ENCODE measurements around the gene XYLB. TPM values are rescaled to one million over a fixed set of nuclear protein-coding genes. Genes with fewer than 3 reads are reported as not detected.

Gene XYLB
- total RNA-seq, 3 donors from 2014 or later (not counting 1 experiment from before 2014, with no cell fraction given), result 1.6 to 3.7 (median 2.4) TPM

DNA sequence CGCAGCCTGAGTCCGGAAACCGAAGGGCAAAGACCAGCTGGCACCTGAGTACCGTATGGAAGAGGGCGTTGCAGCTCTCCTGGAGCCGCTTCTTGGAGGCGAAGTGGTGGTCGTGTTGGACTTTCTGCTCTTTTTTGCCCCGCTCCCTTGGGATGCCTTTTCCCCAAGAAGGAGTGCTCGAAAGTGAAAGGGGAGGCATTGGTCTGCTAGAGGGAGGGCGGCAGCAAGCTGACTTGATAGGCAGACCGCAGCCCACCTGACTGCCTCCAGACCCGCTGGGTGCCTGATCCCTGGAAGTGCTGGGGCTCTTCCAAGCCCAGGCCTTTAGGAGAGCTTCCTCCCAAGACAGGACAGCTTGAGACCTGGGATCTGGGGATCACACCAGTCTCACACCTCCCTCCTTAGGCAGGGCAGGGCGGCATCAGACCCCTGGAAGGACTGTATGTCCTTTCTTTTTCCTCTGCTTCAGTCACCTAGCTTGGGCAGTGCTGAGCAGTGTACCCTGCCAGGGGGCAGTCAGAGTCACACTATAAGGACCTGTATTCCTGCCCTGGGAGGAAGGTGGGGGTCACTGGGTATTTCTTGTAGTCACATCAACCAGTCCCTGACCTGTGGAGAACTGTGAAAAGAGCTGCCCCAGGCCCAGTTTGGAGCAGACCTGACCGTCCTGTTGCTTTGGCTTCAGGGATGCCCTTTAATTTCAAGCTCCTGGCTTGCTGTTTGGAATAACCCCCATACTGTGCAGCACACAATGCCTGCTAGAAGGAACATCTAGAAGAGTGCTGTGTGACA lies 109.2 kb downstream of the XYLB start:
- DNase-seq (no peak), ATAC-seq (peak in 1 of 3 donors; percentile 7)
- TF ChIP-seq, protein P1, sequence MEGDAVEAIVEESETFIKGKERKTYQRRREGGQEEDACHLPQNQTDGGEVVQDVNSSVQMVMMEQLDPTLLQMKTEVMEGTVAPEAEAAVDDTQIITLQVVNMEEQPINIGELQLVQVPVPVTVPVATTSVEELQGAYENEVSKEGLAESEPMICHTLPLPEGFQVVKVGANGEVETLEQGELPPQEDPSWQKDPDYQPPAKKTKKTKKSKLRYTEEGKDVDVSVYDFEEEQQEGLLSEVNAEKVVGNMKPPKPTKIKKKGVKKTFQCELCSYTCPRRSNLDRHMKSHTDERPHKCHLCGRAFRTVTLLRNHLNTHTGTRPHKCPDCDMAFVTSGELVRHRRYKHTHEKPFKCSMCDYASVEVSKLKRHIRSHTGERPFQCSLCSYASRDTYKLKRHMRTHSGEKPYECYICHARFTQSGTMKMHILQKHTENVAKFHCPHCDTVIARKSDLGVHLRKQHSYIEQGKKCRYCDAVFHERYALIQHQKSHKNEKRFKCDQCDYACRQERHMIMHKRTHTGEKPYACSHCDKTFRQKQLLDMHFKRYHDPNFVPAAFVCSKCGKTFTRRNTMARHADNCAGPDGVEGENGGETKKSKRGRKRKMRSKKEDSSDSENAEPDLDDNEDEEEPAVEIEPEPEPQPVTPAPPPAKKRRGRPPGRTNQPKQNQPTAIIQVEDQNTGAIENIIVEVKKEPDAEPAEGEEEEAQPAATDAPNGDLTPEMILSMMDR (IDR thresholded peaks at IDR 0.05), result no peak
- Mint-ChIP-seq H3K27ac (no peak overlapping the region), H3K27me3 (ENCODE audit: low read depth in 2 of 2) (peaks cover 6 to 12% of the 10 kb centered on the region in 2 donors), H3K4me3 (peak overlapping the region; percentile 95), H3K36me3 (no peaks in the 10 kb centered on the region), H3K9me3 (no peaks in the 10 kb centered on the region), H3K4me1 (peaks cover 11 to 19% of the 10 kb centered on the region in 2 donors)
- intact Hi-C loops (cut with micrococcal nuclease), result no loop called here
- peaks cover 24% of the 10 kb centered on the region for H3K4me1 ChIP-seq (ENCODE audit: control insufficient read depth, insufficient read depth, low read length)
- WGBS (ENCODE audit: insufficient coverage), result 13% methylated on average over 15 of the region's 15 CpGs
- H3K9me3 ChIP-seq (ENCODE audit: control insufficient read depth, insufficient read depth, low read length), result no peaks in the 10 kb centered on the region
- no peak overlapping the region for H3K27ac ChIP-seq (ENCODE audit: low read length)
- peaks cover 3% of the 10 kb centered on the region for H3K27me3 ChIP-seq (ENCODE audit: control insufficient read depth, insufficient read depth, low read length)
- no peaks in the 10 kb centered on the region for H3K36me3 ChIP-seq (ENCODE audit: control insufficient read depth, insufficient read depth, low read length)
- peak overlapping the region; percentile 44 for H3K4me3 ChIP-seq (ENCODE audit: low read length)

DNA sequence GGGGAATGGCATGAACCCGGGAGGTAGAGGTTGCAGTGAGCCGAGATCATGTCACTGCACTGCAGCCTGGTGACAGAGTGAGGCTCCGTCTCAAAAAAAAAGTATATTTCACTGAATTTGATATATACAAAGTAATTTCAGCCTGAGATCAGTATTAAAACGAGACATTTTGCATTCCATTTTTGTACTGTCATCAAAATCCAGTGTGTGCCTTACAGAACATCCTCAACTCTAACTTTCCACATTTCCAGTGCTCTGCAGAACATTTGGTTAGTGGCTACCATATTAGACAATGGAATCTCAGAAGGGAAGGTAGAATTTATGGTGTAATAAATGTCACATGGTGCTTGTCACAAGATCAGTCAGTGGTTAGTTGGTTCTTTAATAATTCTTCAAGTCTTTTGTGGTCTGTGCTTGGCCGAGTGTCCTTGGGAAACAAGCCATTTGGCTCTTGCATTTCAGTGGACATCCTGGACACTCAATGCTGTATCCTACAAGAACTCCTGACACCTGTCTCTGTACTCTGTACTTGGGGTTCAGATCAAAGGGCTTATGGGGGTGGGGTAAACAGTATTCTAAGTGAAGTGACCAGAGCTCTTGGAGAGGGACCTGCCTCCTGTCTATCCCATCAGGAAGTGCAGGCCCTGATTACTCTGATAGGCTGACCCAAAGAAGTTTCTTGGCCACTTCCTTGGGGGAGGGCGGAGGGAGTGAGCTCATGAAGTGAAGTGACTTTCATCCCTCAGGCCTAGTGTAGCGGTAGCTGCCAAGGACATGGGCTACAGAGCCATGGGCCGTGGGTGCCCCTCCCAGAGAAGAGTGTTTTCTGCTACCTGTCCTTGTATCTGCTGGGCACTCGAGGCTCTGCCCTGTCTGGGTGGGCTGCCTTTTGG lies 110.8 kb downstream of the XYLB start:
- no peaks in the 10 kb centered on the region for H3K9me3 Mint-ChIP-seq
- peaks cover 24% of the 10 kb centered on the region for H3K4me1 ChIP-seq (ENCODE audit: control insufficient read depth, insufficient read depth, low read length)
- H3K27me3 ChIP-seq (ENCODE audit: control insufficient read depth, insufficient read depth, low read length), result peaks cover 3% of the 10 kb centered on the region
- no peak overlapping the region for H3K27ac Mint-ChIP-seq
- no peak overlapping the region for H3K4me3 ChIP-seq (ENCODE audit: low read length)
- no peaks in the 10 kb centered on the region for H3K36me3 Mint-ChIP-seq
- H3K36me3 ChIP-seq (ENCODE audit: control insufficient read depth, insufficient read depth, low read length), result no peaks in the 10 kb centered on the region
- no peaks in the 10 kb centered on the region for H3K9me3 ChIP-seq (ENCODE audit: control insufficient read depth, insufficient read depth, low read length)
- ATAC-seq, result no peak
- TF ChIP-seq, protein P1 (IDR thresholded peaks at IDR 0.05), result no peak
- no peak overlapping the region for H3K4me3 Mint-ChIP-seq
- 91% methylated on average over 8 of the region's 9 CpGs for WGBS (ENCODE audit: insufficient coverage)
- no peak overlapping the region for H3K27ac ChIP-seq (ENCODE audit: low read length)
- intact Hi-C loops (cut with micrococcal nuclease), result no loop called here
- DNase-seq, result no peak
- peaks cover 11 to 19% of the 10 kb centered on the region in 2 donors for H3K4me1 Mint-ChIP-seq
- H3K27me3 Mint-ChIP-seq (ENCODE audit: low read depth in 2 of 2), result peaks cover 6 to 9% of the 10 kb centered on the region in 2 donors

DNA sequence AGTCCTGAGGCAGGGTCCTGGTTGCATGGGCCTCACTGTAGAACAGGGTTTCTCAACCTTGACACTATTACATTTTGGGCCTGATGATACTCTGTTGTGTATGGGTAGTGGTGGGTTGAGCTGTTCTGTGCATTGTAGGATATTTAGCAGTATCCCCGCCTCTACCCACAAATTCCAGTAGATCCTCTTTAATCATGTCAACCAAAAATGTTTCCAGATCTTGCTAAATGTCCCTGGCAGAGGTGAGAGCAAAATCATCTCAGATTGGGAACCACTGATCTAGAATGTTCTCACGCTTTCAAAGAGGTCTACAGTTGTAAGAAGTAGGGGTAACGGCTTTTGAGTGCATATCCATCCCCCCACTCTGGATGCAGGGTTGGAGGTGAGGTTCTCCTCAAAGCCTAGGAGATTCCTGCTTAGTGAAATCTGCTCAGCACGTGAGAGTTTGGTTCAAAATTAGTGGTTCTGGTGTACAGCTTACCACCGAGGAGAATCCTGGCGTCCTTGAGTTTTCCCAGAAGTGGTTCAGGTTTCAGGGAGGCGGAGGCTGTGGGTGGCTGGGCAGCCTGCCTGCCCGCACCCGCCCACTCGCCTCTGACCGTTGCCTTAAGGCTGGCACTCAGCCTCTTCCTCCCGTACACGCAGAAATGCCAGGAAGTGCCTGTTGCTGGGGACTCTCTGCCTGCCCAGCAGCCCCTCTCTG lies 112.4 kb downstream of the XYLB start:
- peaks cover 0 to 3% of the 10 kb centered on the region in 2 donors for H3K27me3 Mint-ChIP-seq (ENCODE audit: low read depth in 2 of 2)
- H3K4me3 Mint-ChIP-seq, result no peak overlapping the region
- Histone ChIP-seq H3K27ac (ENCODE audit: low read length) (no peak overlapping the region), H3K36me3 (ENCODE audit: control insufficient read depth, insufficient read depth, low read length) (no peaks in the 10 kb centered on the region), H3K27me3 (ENCODE audit: control insufficient read depth, insufficient read depth, low read length) (no peaks in the 10 kb centered on the region), H3K9me3 (ENCODE audit: control insufficient read depth, insufficient read depth, low read length) (no peaks in the 10 kb centered on the region), H3K4me3 (ENCODE audit: low read length) (no peak overlapping the region), H3K4me1 (ENCODE audit: control insufficient read depth, insufficient read depth, low read length) (peaks cover 16% of the 10 kb centered on the region)
- WGBS (ENCODE audit: insufficient coverage), result 90% methylated on average over 12 of the region's 13 CpGs
- H3K9me3 Mint-ChIP-seq, result no peaks in the 10 kb centered on the region
- no peak overlapping the region for H3K27ac Mint-ChIP-seq
- TF ChIP-seq, protein P1 (IDR thresholded peaks at IDR 0.05), result no peak
- intact Hi-C loops (cut with micrococcal nuclease), result no loop called here
- H3K36me3 Mint-ChIP-seq, result no peaks in the 10 kb centered on the region
- no peak for ATAC-seq
- no peak for DNase-seq
- H3K4me1 Mint-ChIP-seq, result peaks cover 4 to 10% of the 10 kb centered on the region in 2 donors
